Endothelial cell of umbilical vein (primary cell): ENCODE results near the gene HIP1R. TPM values are rescaled to one million over a fixed set of nuclear protein-coding genes. Genes with fewer than 3 reads are reported as not detected.

ENCODE experiments used
- BruUV-seq: library from RNA; stranded (reverse); fragments of 400-500 nt; replicated peaks from 2 replicates; lab custom pipeline; 2021; lab: Mats Ljungman, UMichigan
- CTCF ChIA-PET: fragments of 300-600, 350-600 bp; sonication (Branson Sonifier 250); formaldehyde crosslinking; loops from one replicate; lab custom pipeline; 2021; ENCODE audit warnings: antibody characterized with exemption, inconsistent platforms; lab: Charles Lee
- POLR2A ChIA-PET: fragments of 300-600, 350-600 bp; sonication (Branson Sonifier 250); formaldehyde crosslinking; loops from one replicate; lab custom pipeline; 2021; ENCODE audit warnings: antibody characterized with exemption, inconsistent platforms; lab: Charles Lee
- DNase-seq: peaks from one replicate; pipeline ENCODE4 v3.0.0-alpha.2; 2011; ENCODE audit warnings: low read depth, low spot score
- FAIRE-seq: peaks from 2 replicates; lab custom pipeline; 2011; peaks lifted over from hg19 to GRCh38; lab: Jason Lieb, UNC
- H2AFZ ChIP-seq: 2 replicates; pipeline ENCODE4 v1.6.0; 2012; ENCODE audit warnings: low read depth, low read length, control low read depth, inconsistent platforms
- H3K27ac ChIP-seq: 2 replicates; pipeline ENCODE4 v1.5.1; 2011; ENCODE audit warnings: low read depth, mild to moderate bottlenecking, control low read depth, low read length, moderate library complexity; ENCODE audit not compliant: insufficient read depth
- H3K27me3 ChIP-seq, 2 experiments: 2 replicates each; pipeline versions ENCODE4 v1.6.0 to v1.6.1; 2011; ENCODE audit warnings: low read length in 2 of 2, mixed read lengths in 1 of 2; ENCODE audit not compliant: control insufficient read depth in 2 of 2, insufficient read depth in 2 of 2
- H3K36me3 ChIP-seq, 2 experiments: 2 replicates in 1 of 2; 3 replicates in 1 of 2; pipeline ENCODE4 v1.5.1; 2011; ENCODE audit warnings: low read length in 2 of 2, mild to moderate bottlenecking in 1 of 2, moderate library complexity in 1 of 2; ENCODE audit not compliant: control insufficient read depth in 2 of 2, insufficient read depth in 2 of 2; ENCODE audit errors: extremely low read depth in 1 of 2
- H3K4me1 ChIP-seq: 3 replicates; pipeline ENCODE4 v1.5.1; 2011; ENCODE audit warnings: mild to moderate bottlenecking, low read length; ENCODE audit not compliant: control insufficient read depth, insufficient read depth; ENCODE audit errors: extremely low read depth
- H3K4me2 ChIP-seq: 2 replicates; pipeline ENCODE4 v1.6.1; 2011; ENCODE audit warnings: low read length, control low read depth, mixed read lengths; ENCODE audit not compliant: insufficient read depth
- H3K4me3 ChIP-seq, 3 experiments: fragments of 200-600 bp in 1 of 3; sonication (generic), shearing (Covaris generic) in 1 of 3; replicated peaks in 1 of 3; 2 replicates each; pipeline ENCODE4 v1.5.1; 2011 to 2016; ENCODE audit warnings: control low read depth in 3 of 3, low read length in 3 of 3, mild to moderate bottlenecking in 2 of 3, inconsistent platforms in 1 of 3, low read depth in 1 of 3, moderate library complexity in 1 of 3; ENCODE audit not compliant: insufficient read depth in 1 of 3
- H3K79me2 ChIP-seq: 2 replicates; pipeline ENCODE4 v1.6.0; 2012; ENCODE audit warnings: low read length, inconsistent platforms; ENCODE audit not compliant: control insufficient read depth, insufficient read depth
- H3K9ac ChIP-seq: replicated peaks from 2 replicates; pipeline ENCODE3; 2011; ENCODE audit warnings: low read length, control low read depth; ENCODE audit not compliant: insufficient read depth; ENCODE audit errors: extremely low read depth
- H3K9me1 ChIP-seq: replicated peaks from 3 replicates; pipeline ENCODE4 v1.6.0; 2011; ENCODE audit warnings: mild to moderate bottlenecking, low read length; ENCODE audit not compliant: control insufficient read depth, insufficient read depth; ENCODE audit errors: extremely low read depth
- H3K9me3 ChIP-seq: replicated peaks from 2 replicates; pipeline ENCODE4 v1.5.1; 2012; ENCODE audit warnings: low read length, inconsistent platforms; ENCODE audit not compliant: control insufficient read depth, insufficient read depth
- H4K20me1 ChIP-seq: replicated peaks from 2 replicates; pipeline ENCODE3; 2011; ENCODE audit warnings: mild to moderate bottlenecking, low read length; ENCODE audit not compliant: control insufficient read depth, insufficient read depth; ENCODE audit errors: extremely low read depth
- CTCF ChIP-seq, 2 donors: IDR thresholded peaks; 1 replicate in 1 of 2; 2 replicates in 1 of 2; pipeline ENCODE4 v1.5.1; 2011; ENCODE audit warnings: low read length in 2 of 2, mild to moderate bottlenecking in 2 of 2, moderate library complexity in 2 of 2, control low read depth in 1 of 2, inconsistent platforms in 1 of 2, low read depth in 1 of 2; ENCODE audit not compliant: insufficient read depth in 1 of 2; ENCODE audit errors: extremely low read depth in 1 of 2
- EZH2 ChIP-seq: IDR thresholded peaks from 2 replicates; pipeline ENCODE4 v1.6.1; 2012; ENCODE audit warnings: borderline replicate concordance, low read depth, mild to moderate bottlenecking, moderate library complexity, low read length, inconsistent platforms; ENCODE audit not compliant: severe bottlenecking
- FOS ChIP-seq: IDR thresholded peaks from 2 replicates; pipeline ENCODE4 v1.6.1; 2011; ENCODE audit warnings: mild to moderate bottlenecking, low read length, moderate library complexity, borderline replicate concordance; ENCODE audit not compliant: insufficient read depth
- GATA2 ChIP-seq: IDR thresholded peaks from 2 replicates; pipeline ENCODE4 v1.7.0; 2011; ENCODE audit warnings: low read depth, mild to moderate bottlenecking, moderate library complexity, mixed read lengths, low read length; ENCODE audit not compliant: insufficient read length, insufficient read depth
- JUN ChIP-seq: IDR thresholded peaks from 2 replicates; pipeline ENCODE4 v1.6.1; 2011; ENCODE audit warnings: borderline replicate concordance, low read depth; ENCODE audit not compliant: insufficient read length, insufficient read depth
- MAX ChIP-seq: IDR thresholded peaks from 2 replicates; pipeline ENCODE4 v1.6.1; 2011; ENCODE audit not compliant: insufficient read depth, insufficient read length
- MYC ChIP-seq: IDR thresholded peaks from one replicate; pipeline ENCODE4 v1.6.1; 2011; ENCODE audit warnings: mild to moderate bottlenecking, low read depth, low read length
- POLR2A ChIP-seq: IDR thresholded peaks from 2 replicates; pipeline ENCODE4 v1.6.1; 2012; ENCODE audit warnings: low read depth, mild to moderate bottlenecking, control low read depth, low read length
- POLR2AphosphoS5 ChIP-seq: IDR thresholded peaks from 2 replicates; pipeline ENCODE4 v1.6.1; 2012; ENCODE audit warnings: low read depth, mild to moderate bottlenecking, control low read depth, low read length, moderate library complexity; ENCODE audit not compliant: insufficient read depth
- dilution Hi-C: fragments of 300-500 bp; cut with MboI; formaldehyde crosslinking; loops from one replicate; pipeline ENCODE4 v1.15.0; 2019; ENCODE audit warnings: low sequenced_read_pairs; ENCODE audit not compliant: extremely low pct_ligation_motif_present
- intact Hi-C: fragments of 100-400 bp; cut with micrococcal nuclease; formaldehyde crosslinking; loops from one replicate; pipeline ENCODE4 v1.10.0; 2022
- polyA plus RNA-seq, 4 experiments: library from polyadenylated mRNA; depleted of rRNA in 3 of 4; stranded (reverse) in 3 of 4; unstranded in 1 of 4; fragments of >200 nt; gene quantifications; 2 replicates each; pipeline versions ENCODE4 v1.2.1 to v1.2.3, GENCODE V29; 2011 to 2012; ENCODE audit warnings: missing spikeins in 1 of 4
- total RNA-seq: library from RNA; stranded (reverse); gene quantifications from 2 replicates; pipeline ENCODE4 v1.2.3, GENCODE V29; 2021

The HIP1R gene
- total and polyA plus RNA-seq, 2 donors (not counting 3 experiments of a cell fraction or from before 2014, with no cell fraction given), result 111 to 122 TPM

- TF ChIP-seq MYC, result no peak
- peak; percentile 41 to 57 for TF ChIP-seq CTCF (IDR thresholded peaks at IDR 0.05; ENCODE audit: extremely low read depth in 1 of 2, insufficient read depth in 1 of 2, low read depth in 1 of 2, low read length in 2 of 2)
- Histone ChIP-seq H3K9ac (no peak overlapping the region), H3K4me2 (no peak overlapping the region), H3K4me1 (no peaks in the 10 kb centered on the region), H3K4me3 (no peak overlapping the region), H3K36me3 (no peaks in the 10 kb centered on the region), H4K20me1 (no peaks in the 10 kb centered on the region), H3K27me3 (no peaks in the 10 kb centered on the region), H2AFZ (peak overlapping the region; percentile 69), H3K9me3 (no peaks in the 10 kb centered on the region), H3K27ac (no peak overlapping the region), H3K9me1 (no peaks in the 10 kb centered on the region), H3K79me2 (no peaks in the 10 kb centered on the region)
- POLR2A ChIA-PET, result no interaction called here
- DNase-seq (peak; percentile 75), FAIRE-seq (peak; percentile 81)
- intact Hi-C loops, result loop anchor here (1.0 to 5.0 kb wide), 3 partner anchors 59 to 159 kb away; no protein-coding TSS in a partner anchor
- dilution Hi-C loops, result no loop called here
- CTCF ChIA-PET, result interaction anchor here (0.5 to 4.4 kb wide), 49 partner anchors 9 to 445 kb away, joined by 3 to 58 read pairs (median 7); partner anchors contain the start of genes ABCB9, ARL6IP4, DENR and RSRC2
- no TSS peak for BruUV-seq
Measured at GRCh38 chr12:122793685-122794106, 41.6 kb upstream of the HIP1R start.

- H2AFZ ChIP-seq, result no peak overlapping the region
- ChIA-PET CTCF (interaction anchor here (0.8 to 4.4 kb wide), 6 partner anchors 10 to 442 kb away, joined by 3 to 58 read pairs (median 24); no protein-coding TSS in a partner anchor), POLR2A (no interaction called here)
- H3K27me3 ChIP-seq, result no peaks in the 10 kb centered on the region
- TF ChIP-seq FOS (no peak), GATA2 (no peak), CTCF (IDR thresholded peaks at IDR 0.05; ENCODE audit: extremely low read depth in 1 of 2, insufficient read depth in 1 of 2, low read depth in 1 of 2, low read length in 2 of 2) (no peak), POLR2AphosphoS5 (no peak), EZH2 (no peak), JUN (no peak), MAX (no peak), POLR2A (no peak), MYC (no peak)
- no peaks in the 10 kb centered on the region for H3K4me1 ChIP-seq
- no peaks in the 10 kb centered on the region for H3K36me3 ChIP-seq
- H3K79me2 ChIP-seq, result no peaks in the 10 kb centered on the region
- BruUV-seq, result no TSS peak
- H3K9ac ChIP-seq, result no peak overlapping the region
- no peaks in the 10 kb centered on the region for H4K20me1 ChIP-seq
- no peaks in the 10 kb centered on the region for H3K9me3 ChIP-seq
- dilution Hi-C loops (no loop called here), intact Hi-C loops (loop anchor here (5.0 kb wide), 1 partner anchor 36 kb away; no protein-coding TSS in a partner anchor)
- H3K27ac ChIP-seq, result no peak overlapping the region
- no peak overlapping the region for H3K4me2 ChIP-seq
- FAIRE-seq (no peak), DNase-seq (no peak)
- H3K4me3 ChIP-seq, result no peak overlapping the region
- H3K9me1 ChIP-seq, result no peaks in the 10 kb centered on the region
Measured at GRCh38 chr12:122795807-122796206, 39.5 kb upstream of the HIP1R start.
